Measurements from ENCODE around the gene FGF23. TPM values are rescaled to one million over a fixed set of nuclear protein-coding genes. Genes with fewer than 3 reads are reported as not detected.

The FGF23 gene
- total and polyA plus RNA-seq, 2 of the 4 experiments (the other 2 are of a cell fraction): not detected

DNA sequence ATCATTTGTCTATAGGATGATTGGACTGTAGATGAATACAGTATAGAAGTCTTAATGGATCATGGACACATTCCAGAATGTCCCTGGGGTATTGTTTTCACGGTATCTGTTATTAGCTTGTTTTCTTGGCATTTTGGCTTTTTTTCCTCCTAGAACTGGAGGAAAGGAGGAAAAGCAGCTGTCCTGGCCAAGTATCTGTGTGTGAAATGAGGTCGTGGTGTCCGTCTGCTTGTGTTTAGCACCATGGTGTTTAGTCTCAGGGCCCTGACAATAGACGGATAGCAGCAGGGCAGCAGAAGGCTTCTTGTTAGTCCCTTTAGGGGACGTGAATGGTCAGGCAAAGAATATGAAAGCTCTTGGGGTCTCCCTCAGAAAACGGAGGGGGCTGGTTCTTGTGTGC is 44.9 kb upstream of the FGF23 start:
- Histone ChIP-seq H2BK5ac (ENCODE audit: low read depth, low read length, poor library complexity, severe bottlenecking) (no peak overlapping the region), H3K36me3 (ENCODE audit: control insufficient read depth, insufficient read depth, low read length) (no peaks in the 10 kb centered on the region), H3K56ac (ENCODE audit: extremely low read depth, insufficient read depth, low read length) (no peak overlapping the region), H3K4me1 (ENCODE audit: control insufficient read depth, insufficient read depth, low read length) (no peaks in the 10 kb centered on the region), H3K79me1 (ENCODE audit: low read depth in 1 of 2, low read length in 2 of 2) (no peaks in the 10 kb centered on the region), H2AFZ (replicated peaks; ENCODE audit: low read length, poor library complexity) (peak overlapping the region; percentile 8), H3K27ac (ENCODE audit: insufficient read depth, low read length) (no peak overlapping the region), H3K9me1 (ENCODE audit: insufficient read depth, low read length) (no peaks in the 10 kb centered on the region; the same call in 1 of the 2 replicates), H2AK5ac (ENCODE audit: low read depth, low read length) (no peak overlapping the region), H4K8ac (ENCODE audit: low read depth in 2 of 2, low read length in 2 of 2) (no peak overlapping the region), H2BK15ac (ENCODE audit: low read depth, low read length) (no peak overlapping the region), H3K4me3 (ENCODE audit: insufficient read depth, low read depth, low read length) (no peak overlapping the region), H3K14ac (replicated peaks; ENCODE audit: low read depth, low read length) (no peak overlapping the region), H4K5ac (ENCODE audit: low read depth, low read length) (no peak overlapping the region), H3K18ac (ENCODE audit: low read depth, low read length) (no peak overlapping the region), H2AK9ac (replicated peaks; ENCODE audit: low read depth, low read length, poor library complexity) (no peak overlapping the region), H3K4ac (ENCODE audit: low read depth, low read length) (no peak overlapping the region), H4K20me1 (ENCODE audit: insufficient read depth, low read length) (no peaks in the 10 kb centered on the region), H3K9me3 (ENCODE audit: control insufficient read depth, insufficient read depth, low read length) (no peaks in the 10 kb centered on the region), H3K4me2 (ENCODE audit: low read depth, low read length) (no peak overlapping the region), H3K9ac (ENCODE audit: low read depth, low read length) (no peak overlapping the region), H2BK120ac (ENCODE audit: low read depth, low read length) (no peak overlapping the region), H3K27me3 (ENCODE audit: control insufficient read depth, insufficient read depth, low read length) (no peaks in the 10 kb centered on the region; the same call in 1 of the 2 replicates), H4K91ac (ENCODE audit: insufficient read depth, low read depth, low read length) (no peak overlapping the region), H2BK20ac (ENCODE audit: low read depth, low read length) (no peak overlapping the region), H3K23ac (ENCODE audit: low read depth, low read length) (no peak overlapping the region)
- POLR2A ChIA-PET (ENCODE audit: unreplicated experiment): no interaction called here
- dilution Hi-C loops (cut with HindIII; ENCODE audit: low sequenced_read_pairs, unreplicated experiment) (no loop called here), intact Hi-C loops (cut with micrococcal nuclease) (loop anchor here (5.0 kb wide), 1 partner anchor 333 kb away; no protein-coding TSS in a partner anchor), in situ Hi-C loops (cut with MboI; ENCODE audit: low sequenced_read_pairs) (no loop called here)
- no peak for ATAC-seq (ENCODE audit: low read depth)
- BruUV-seq (replicated peaks): no TSS peak
- TF ChIP-seq NFE2L2 (IDR thresholded peaks at IDR 0.05; ENCODE audit: low read depth, low read length) (no peak), CHD1 (IDR thresholded peaks at IDR 0.05; ENCODE audit: low read depth, low read length) (no peak), MXI1 (IDR thresholded peaks at IDR 0.05; ENCODE audit: borderline replicate concordance, low read depth, low read length) (no peak), RCOR1 (IDR thresholded peaks at IDR 0.05; ENCODE audit: insufficient replicate concordance, low read length) (no peak), SMC3 (IDR thresholded peaks at IDR 0.05; ENCODE audit: low read depth, low read length) (no peak)
- TF ChIP-seq, protein P1, sequence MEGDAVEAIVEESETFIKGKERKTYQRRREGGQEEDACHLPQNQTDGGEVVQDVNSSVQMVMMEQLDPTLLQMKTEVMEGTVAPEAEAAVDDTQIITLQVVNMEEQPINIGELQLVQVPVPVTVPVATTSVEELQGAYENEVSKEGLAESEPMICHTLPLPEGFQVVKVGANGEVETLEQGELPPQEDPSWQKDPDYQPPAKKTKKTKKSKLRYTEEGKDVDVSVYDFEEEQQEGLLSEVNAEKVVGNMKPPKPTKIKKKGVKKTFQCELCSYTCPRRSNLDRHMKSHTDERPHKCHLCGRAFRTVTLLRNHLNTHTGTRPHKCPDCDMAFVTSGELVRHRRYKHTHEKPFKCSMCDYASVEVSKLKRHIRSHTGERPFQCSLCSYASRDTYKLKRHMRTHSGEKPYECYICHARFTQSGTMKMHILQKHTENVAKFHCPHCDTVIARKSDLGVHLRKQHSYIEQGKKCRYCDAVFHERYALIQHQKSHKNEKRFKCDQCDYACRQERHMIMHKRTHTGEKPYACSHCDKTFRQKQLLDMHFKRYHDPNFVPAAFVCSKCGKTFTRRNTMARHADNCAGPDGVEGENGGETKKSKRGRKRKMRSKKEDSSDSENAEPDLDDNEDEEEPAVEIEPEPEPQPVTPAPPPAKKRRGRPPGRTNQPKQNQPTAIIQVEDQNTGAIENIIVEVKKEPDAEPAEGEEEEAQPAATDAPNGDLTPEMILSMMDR (conservative IDR thresholded peaks at IDR 0.05; ENCODE audit: low read depth, low read length): no peak
- CTCF ChIA-PET: no interaction called here
- WGBS, 2 experiments (ENCODE audit: extremely low coverage in 2 of 2, insufficient read length in 1 of 2): 4% methylated on average over 3 of the region's 6 CpGs; no CpG with 5 or more reads in 1 of the 2 experiments
- DNase-seq: no peak

Data from IMR-90 (cell line).